GM12878 (cell line): ENCODE results near the gene AP1B1. TPM values are rescaled to one million over a fixed set of nuclear protein-coding genes. Genes with fewer than 3 reads are reported as not detected.

Source experiments
- ATAC-seq: fragments of 200-7000 bp; cut with Tn5 transposase; 3 replicates; pipeline ENCODE4 v1.9.1; 2020; ENCODE audit warnings: mild to moderate bottlenecking, moderate library complexity
- BruUV-seq: library from RNA; stranded (reverse); fragments of 400-500 nt; replicated peaks from 2 replicates; lab custom pipeline; 2021; lab: Mats Ljungman, UMichigan
- CTCF ChIA-PET: fragments of 300-600 bp; sonication (Branson Sonifier 250); formaldehyde crosslinking; extraction: SDS; loops from one replicate; lab custom pipeline; 2021; ENCODE audit warnings: inconsistent platforms; lab: Yijun Ruan, JAX
- POLR2A ChIA-PET: fragments of 350-600 bp; formaldehyde crosslinking; extraction: SDS; loops from one replicate; lab custom pipeline; 2021; ENCODE audit warnings: inconsistent platforms; lab: Charles Lee
- RAD21 ChIA-PET: fragments of 300-600 bp; sonication (Branson Sonifier 250); formaldehyde crosslinking; loops from one replicate; lab custom pipeline; 2023; ENCODE audit warnings: antibody characterized with exemption; ENCODE audit not compliant: unreplicated experiment; lab: Charles Lee
- SMC1A ChIA-PET: fragments of 300-600 bp; sonication (Branson Sonifier 250); formaldehyde crosslinking; loops from one replicate; lab custom pipeline; 2023; ENCODE audit not compliant: unreplicated experiment, uncharacterized antibody; lab: Charles Lee
- DNase-seq: peaks from one replicate; pipeline ENCODE4 v3.0.0-alpha.2; 2011; ENCODE audit warnings: low read depth, low spot score
- FAIRE-seq: peaks from 3 replicates; lab custom pipeline; 2011; peaks lifted over from hg19 to GRCh38; lab: Jason Lieb, UNC
- H2AFZ ChIP-seq: 2 replicates; pipeline ENCODE4 v1.6.0; 2011; ENCODE audit warnings: low read depth, low read length, control low read depth; ENCODE audit not compliant: control insufficient read depth
- H3K27ac ChIP-seq: 2 replicates; pipeline ENCODE4 v1.5.1; 2011; ENCODE audit warnings: control low read depth; ENCODE audit not compliant: control insufficient read depth, insufficient read depth
- H3K27me3 ChIP-seq, 2 experiments: replicated peaks in 1 of 2; 2 replicates each; pipeline versions ENCODE4 v1.6.0 to v1.6.1; 2011; ENCODE audit warnings: low read length in 1 of 2; ENCODE audit not compliant: control insufficient read depth in 2 of 2, insufficient read depth in 2 of 2
- H3K36me3 ChIP-seq, 2 experiments: 2 replicates each; pipeline ENCODE4 v1.5.1; 2011; ENCODE audit warnings: low read length in 1 of 2; ENCODE audit not compliant: control insufficient read depth in 2 of 2, insufficient read depth in 2 of 2
- H3K4me1 ChIP-seq: 2 replicates; pipeline ENCODE4 v1.6.1; 2011; ENCODE audit warnings: mild to moderate bottlenecking, low read length, moderate library complexity, mixed read lengths; ENCODE audit not compliant: control insufficient read depth, insufficient read depth
- H3K4me2 ChIP-seq: 2 replicates; pipeline ENCODE4 v1.6.0; 2011; ENCODE audit warnings: control low read depth; ENCODE audit not compliant: control insufficient read depth, insufficient read depth
- H3K4me3 ChIP-seq: fragments of 200-600 bp; sonication (generic); 2 replicates; pipeline ENCODE4 v1.5.1; 2016
- H3K79me2 ChIP-seq: 2 replicates; pipeline ENCODE4 v1.6.0; 2011; ENCODE audit warnings: low read length; ENCODE audit not compliant: control insufficient read depth, insufficient read depth
- H3K9ac ChIP-seq: 2 replicates; pipeline ENCODE4 v1.8.0; 2011; ENCODE audit warnings: low read length, control low read depth, mixed read lengths; ENCODE audit not compliant: control insufficient read depth, insufficient read depth
- H3K9me3 ChIP-seq: replicated peaks from 3 replicates; pipeline ENCODE4 v1.5.1; 2011; ENCODE audit warnings: mild to moderate bottlenecking, low read length; ENCODE audit not compliant: control insufficient read depth, insufficient read depth
- H4K20me1 ChIP-seq: 2 replicates; pipeline ENCODE4 v1.6.0; 2011; ENCODE audit not compliant: control insufficient read depth, insufficient read depth
- ATF2 ChIP-seq: IDR thresholded peaks from 2 replicates; pipeline ENCODE4 v1.6.1; 2012; ENCODE audit warnings: low read length, inconsistent platforms
- CHD4 ChIP-seq: fragments of 200-600 bp; sonication (generic); IDR thresholded peaks from 2 replicates; pipeline ENCODE4 v1.6.1; 2016; ENCODE audit warnings: mild to moderate bottlenecking
- CREM ChIP-seq: IDR thresholded peaks from 2 replicates; pipeline ENCODE4 v1.6.1; 2014; ENCODE audit warnings: antibody characterized with exemption, low read depth
- DPF2 ChIP-seq: fragments of 450-650 bp; IDR thresholded peaks from 2 replicates; pipeline ENCODE4 v1.6.1; 2017; ENCODE audit warnings: mild to moderate bottlenecking
- KLF5 ChIP-seq: fragments of 450-650 bp; IDR thresholded peaks from 2 replicates; pipeline ENCODE4 v1.6.1; 2014; ENCODE audit warnings: mild to moderate bottlenecking; ENCODE audit not compliant: partially characterized antibody
- MAX ChIP-seq: IDR thresholded peaks from 2 replicates; pipeline ENCODE4 v1.6.1; 2012; ENCODE audit warnings: low read depth, low read length, improper control_type of control experiment
- MLLT1 ChIP-seq: fragments of 450-650 bp; IDR thresholded peaks from 2 replicates; pipeline ENCODE4 v1.6.1; 2016; ENCODE audit warnings: mild to moderate bottlenecking
- NFIC ChIP-seq: IDR thresholded peaks from 2 replicates; pipeline ENCODE4 v1.6.1; 2012; ENCODE audit warnings: low read depth, mild to moderate bottlenecking, inconsistent platforms, low read length, moderate library complexity
- NFXL1 ChIP-seq: fragments of 450-650 bp; IDR thresholded peaks from 2 replicates; pipeline ENCODE4 v1.6.1; 2017; ENCODE audit warnings: antibody characterized with exemption, mild to moderate bottlenecking, borderline replicate concordance
- POU2F2 ChIP-seq: IDR thresholded peaks from 3 replicates; pipeline ENCODE4 v1.6.1; 2011; ENCODE audit warnings: low read depth, mild to moderate bottlenecking, low read length, borderline replicate concordance
- REST ChIP-seq: IDR thresholded peaks from 2 replicates; pipeline ENCODE4 v1.6.1; 2012; ENCODE audit warnings: mild to moderate bottlenecking, low read depth, low read length
- SMAD1 ChIP-seq: fragments of 450-650 bp; IDR thresholded peaks from 2 replicates; pipeline ENCODE4 v1.6.1; 2018; ENCODE audit warnings: mild to moderate bottlenecking, low read depth; ENCODE audit not compliant: partially characterized antibody
- STAT1 ChIP-seq: fragments of 450-650 bp; conservative IDR thresholded peaks from 2 replicates; pipeline ENCODE4 v1.6.1; 2014; ENCODE audit warnings: antibody characterized with exemption, mild to moderate bottlenecking
- YBX1 ChIP-seq: fragments of 450-650 bp; IDR thresholded peaks from 2 replicates; pipeline ENCODE4 v1.6.1; 2016; ENCODE audit warnings: antibody characterized with exemption
- WGBS: methylation state at CpG from one replicate; pipeline ENCODE4 v1.1.6; 2016; ENCODE audit warnings: low lambda C conversion rate; ENCODE audit not compliant: insufficient replicate concordance, insufficient coverage; ENCODE audit errors: missing lambda C conversion rate; 5-methylcytosine and 5-hydroxymethylcytosine counted together
- in situ Hi-C: fragments of 300-500 bp; cut with MboI; formaldehyde crosslinking; loops from 9 replicates; pipeline ENCODE4 v1.14.3; 2018; ENCODE audit warnings: mixed read lengths
- intact Hi-C: fragments of 100-400 bp; cut with micrococcal nuclease; formaldehyde crosslinking; loops from one replicate; pipeline ENCODE4 v1.14.2; 2022; ENCODE audit not compliant: unreplicated experiment
- polyA plus RNA-seq, 11 experiments: library from polyadenylated mRNA; depleted of rRNA in 4 of 11; unstranded in 6 of 11; stranded (reverse) in 5 of 11; fragments of >200 nt; fragmentation: Nextera tagmentation in 4 of 11; fragmentation: Illumina TruSeq in 1 of 11; extraction: Ambion mirVana in 4 of 11; extraction: Trizol in 1 of 11; gene quantifications; 1 replicate in 1 of 11; 2 replicates in 10 of 11; pipeline versions ENCODE4 v1.2.1 to v1.2.3, GENCODE V29; 2011 to 2016; ENCODE audit warnings: inconsistent platforms in 2 of 11, missing spikeins in 2 of 11, low read depth in 1 of 11
- total RNA-seq, 4 experiments: library from RNA; depleted of rRNA in 3 of 4; stranded (reverse); fragments of >200 nt in 3 of 4; fragmentation: Illumina TruSeq in 1 of 4; extraction: Trizol in 1 of 4; gene quantifications; 2 replicates each; pipeline versions ENCODE4 v1.2.1 to v1.2.3, GENCODE V29; 2013 to 2021

AP1B1 gene
- total and polyA plus RNA-seq, 10 of the 15 experiments (the other 5 are each of a cell fraction or from before 2014, with no cell fraction given) = 2.1 to 98.6 (median 57.8) TPM

- intact Hi-C loops = no loop called here
- peaks cover 59% of the 10 kb centered on the region for H3K79me2 ChIP-seq
- no peak overlapping the region; the same call in 1 of the 2 replicates for H3K4me2 ChIP-seq
- in situ Hi-C loops = no loop called here
- no peak overlapping the region for H3K4me3 ChIP-seq
- SMC1A ChIA-PET = no interaction called here
- H3K9me3 ChIP-seq = no peaks in the 10 kb centered on the region
- H3K9ac ChIP-seq = no peak overlapping the region
- ATAC-seq (no peak), DNase-seq (no peak), FAIRE-seq (no peak)
- CTCF ChIA-PET = interaction anchor here (0.6 kb wide), 1 partner anchor 90 kb away, joined by 3 read pairs; no protein-coding TSS in a partner anchor
- H3K27me3 ChIP-seq = no peaks in the 10 kb centered on the region
- no peaks in the 10 kb centered on the region; the same call in none of the 2 replicates for H4K20me1 ChIP-seq
- 91% methylated on average over 6 of the region's 6 CpGs for WGBS
- RAD21 ChIA-PET = no interaction called here
- no TSS peak for BruUV-seq
- no peak overlapping the region for H3K27ac ChIP-seq
- POLR2A ChIA-PET = no interaction called here
- peaks cover 9% of the 10 kb centered on the region for H3K4me1 ChIP-seq
- H3K36me3 ChIP-seq = peaks cover 13% of the 10 kb centered on the region in 2 experiments; a peak in 3 of 4 replicates
- H2AFZ ChIP-seq = no peak overlapping the region
- no peak for TF ChIP-seq REST
- TF ChIP-seq NFIC = no peak
- no peak for TF ChIP-seq CHD4
- no peak for TF ChIP-seq KLF5
- no peak for TF ChIP-seq DPF2
- TF ChIP-seq YBX1 = no peak
- TF ChIP-seq ATF2 = no peak
- no peak for TF ChIP-seq POU2F2
- TF ChIP-seq CREM = no peak
- no peak for TF ChIP-seq STAT1
- TF ChIP-seq NFXL1 = no peak
- TF ChIP-seq MLLT1 = no peak
- no peak for TF ChIP-seq SMAD1
- TF ChIP-seq MAX = no peak
Measured at GRCh38 chr22:29380032-29380781, 8.2 kb downstream of the AP1B1 start.
